GM19099 (cell line): Measurements from ENCODE around the gene HIVEP3.

Source experiments
- POLR2A ChIP-seq: IDR thresholded peaks from 3 replicates; pipeline ENCODE4 v1.6.1; 2011; ENCODE audit warnings: low read depth; ENCODE audit not compliant: insufficient read length; ENCODE audit errors: extremely low read depth

The HIVEP3 gene

GRCh38 chr1:41678111-41678878, 240.4 kb downstream of the HIVEP3 start:
- TF ChIP-seq POLR2A = no peak

DNA sequence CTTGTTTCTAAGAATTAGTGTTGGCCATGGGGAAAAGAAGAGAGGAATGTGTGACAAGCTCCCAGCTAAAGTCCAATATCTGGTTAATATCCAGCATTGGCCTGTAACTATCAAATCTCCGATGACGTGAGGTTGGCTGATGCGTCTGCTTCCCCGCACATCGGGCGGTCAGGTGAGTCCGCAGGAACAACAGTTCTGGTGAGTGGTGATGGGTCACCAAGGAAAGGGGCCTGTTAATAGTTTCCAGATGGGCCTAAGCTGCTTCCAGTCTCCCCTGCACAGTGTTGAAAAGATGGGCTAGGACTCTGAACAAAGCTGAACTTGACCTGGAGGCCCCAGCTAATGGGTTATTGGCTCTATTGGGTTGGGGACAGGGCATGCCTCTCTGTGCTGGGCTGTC, 241.1 kb downstream of the HIVEP3 start:
- TF ChIP-seq POLR2A = no peak

DNA sequence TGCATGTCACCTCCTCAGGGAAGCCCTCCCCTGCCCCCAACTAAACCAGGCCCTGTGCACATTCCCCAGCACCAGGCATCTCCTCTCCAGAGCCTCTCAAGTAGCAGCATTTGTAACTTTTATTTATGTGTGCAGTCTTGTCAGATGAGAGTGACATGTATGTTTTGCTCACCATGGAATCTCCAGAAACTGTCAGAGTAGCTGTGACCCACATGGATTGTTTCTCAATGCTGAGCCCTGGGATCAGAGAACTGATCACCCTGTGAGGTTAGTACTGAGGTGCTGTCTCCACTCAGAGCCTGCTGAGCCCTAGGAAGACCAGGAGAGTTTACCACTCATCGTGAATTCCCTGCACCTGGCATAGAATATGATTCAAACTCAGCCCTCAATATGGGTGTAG, 243.3 kb downstream of the HIVEP3 start:
- TF ChIP-seq POLR2A = no peak

DNA sequence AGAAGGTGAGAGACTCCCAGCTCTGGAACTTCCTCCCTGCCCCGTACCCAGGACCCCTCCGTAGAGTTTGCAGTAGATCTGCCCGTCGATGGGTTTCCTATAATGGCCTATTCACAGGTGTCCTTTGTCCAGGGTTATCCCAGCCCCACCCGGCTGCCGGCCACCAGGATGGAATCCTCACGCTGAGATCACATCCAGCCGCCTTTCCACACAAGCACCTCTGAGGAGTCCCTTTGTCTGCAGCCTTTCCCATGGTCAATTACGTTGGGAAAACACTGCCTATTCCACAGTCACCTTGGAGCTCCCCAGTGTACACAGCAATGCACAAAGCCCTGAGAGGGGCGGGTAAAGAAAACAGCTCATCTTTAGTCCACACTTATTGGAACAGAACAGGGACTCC, 244.2 kb downstream of the HIVEP3 start:
- no peak for TF ChIP-seq POLR2A

GRCh38 chr1:41673806-41674205, 244.9 kb downstream of the HIVEP3 start:
- no peak for TF ChIP-seq POLR2A

DNA sequence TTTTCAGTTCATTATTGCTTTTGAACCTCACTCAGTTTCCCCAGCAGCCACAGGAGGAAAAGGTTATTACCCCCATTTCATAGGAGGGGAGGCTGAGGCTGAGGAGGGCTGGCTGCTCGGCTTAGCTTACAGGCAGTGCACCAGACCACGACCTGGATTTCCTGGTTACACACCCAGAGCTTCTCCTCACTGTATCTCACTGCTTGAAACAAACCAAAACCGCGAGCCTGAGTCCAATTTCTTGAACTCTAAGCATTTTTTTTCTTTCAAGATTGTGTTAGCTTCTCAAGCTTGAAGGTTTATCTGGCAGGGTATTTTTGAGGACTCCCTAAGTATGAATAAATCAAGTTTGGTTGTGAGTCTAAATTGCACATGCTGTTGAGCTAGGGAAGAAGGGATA, 245.3 kb downstream of the HIVEP3 start:
- TF ChIP-seq POLR2A = no peak

GRCh38 chr1:41672641-41673361, 245.9 kb downstream of the HIVEP3 start:
- TF ChIP-seq POLR2A = no peak

GRCh38 chr1:41672173-41672572, 246.5 kb downstream of the HIVEP3 start:
- no peak for TF ChIP-seq POLR2A

- TF ChIP-seq POLR2A = no peak
Observed at GRCh38 chr1:41671116-41671755, 247.5 kb downstream of the HIVEP3 start.

DNA sequence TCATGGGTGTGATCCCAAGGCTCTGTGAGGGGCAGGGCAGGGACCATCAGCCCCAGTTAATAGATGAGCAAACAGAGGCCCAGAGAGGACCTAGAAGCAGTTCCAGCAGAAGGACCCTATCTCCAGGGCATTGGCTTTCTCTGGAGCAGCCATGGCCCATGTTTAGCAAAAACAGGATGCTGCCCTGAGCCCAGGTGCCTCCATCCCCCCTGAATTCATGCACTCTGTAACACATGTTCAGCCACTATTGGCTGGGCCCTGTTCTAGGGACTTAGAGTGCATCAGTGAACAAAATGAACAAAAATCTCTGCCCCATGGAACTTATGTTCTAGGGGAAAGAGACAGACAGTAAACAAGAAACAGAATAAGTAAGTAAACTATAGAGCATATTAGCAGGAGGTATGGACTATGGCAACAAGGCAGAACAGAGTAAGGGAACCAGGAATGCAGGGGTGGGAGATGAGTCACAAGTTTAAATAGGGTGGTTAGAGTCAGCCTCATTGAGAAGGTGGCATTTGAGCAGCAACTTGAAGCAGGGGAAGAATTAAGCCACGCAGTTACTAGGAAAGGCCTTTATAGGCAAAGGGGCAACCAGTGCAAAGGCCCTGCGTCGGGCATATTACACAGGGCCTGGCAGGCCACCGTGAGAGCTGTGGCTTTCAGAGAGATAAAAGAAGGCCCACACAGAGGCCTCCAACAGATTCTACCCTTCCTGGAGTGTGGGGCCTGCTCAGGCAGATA, 248.3 kb downstream of the HIVEP3 start:
- no peak for TF ChIP-seq POLR2A

GRCh38 chr1:41668967-41669366, 249.8 kb downstream of the HIVEP3 start:
- TF ChIP-seq POLR2A = no peak

- TF ChIP-seq POLR2A = no peak
Observed at GRCh38 chr1:41668054-41668660, 250.6 kb downstream of the HIVEP3 start.

DNA sequence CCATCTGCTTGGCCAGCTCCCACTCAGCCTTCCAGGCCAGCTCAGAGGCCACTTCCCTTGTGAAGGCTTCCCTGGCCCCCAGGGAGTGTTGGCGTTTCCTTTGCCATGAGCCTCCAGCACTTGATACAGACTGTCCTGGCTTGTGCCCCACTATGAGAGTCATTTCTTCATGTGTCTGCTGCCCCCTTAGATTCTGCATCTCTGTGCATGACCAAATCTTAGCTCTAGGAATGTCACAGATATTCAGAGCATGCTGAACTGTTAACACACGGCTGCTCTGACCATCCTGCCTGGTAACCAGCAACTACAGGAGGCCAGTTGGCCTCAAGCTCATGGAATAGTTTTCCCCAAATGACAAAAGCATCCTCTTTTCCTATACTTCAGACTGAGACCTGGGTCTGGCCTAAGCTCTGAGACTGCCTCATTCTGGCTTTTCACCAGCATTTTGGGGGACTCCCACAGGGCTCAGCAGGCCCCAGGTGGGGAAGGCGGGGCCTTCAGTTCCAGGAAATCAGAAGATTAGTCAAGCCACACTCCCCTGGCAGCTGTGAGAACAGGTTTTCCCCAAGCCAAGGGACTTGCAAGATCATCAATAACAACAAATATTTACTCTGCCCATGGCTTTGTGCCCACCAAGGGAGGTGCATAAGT, 251.6 kb downstream of the HIVEP3 start:
- TF ChIP-seq POLR2A = no peak
